A549 treated with AZD2906 at 1 μM for 4 hours (cell line): ENCODE data around the gene DAD1. TPM values are rescaled to one million over a fixed set of nuclear protein-coding genes. Genes with fewer than 3 reads are reported as not detected.

Experiments
- total RNA-seq: library from RNA; stranded (reverse); fragments of 200-300 nt; extraction: Qiagen RNA extraction; gene quantifications from 5 replicates; pipeline ENCODE4 v1.2.3, GENCODE V29; 2022

DAD1 gene
- 341 to 368 TPM (median 352 TPM) in 5 replicates for total RNA-seq

GRCh38 chr14:22589096-22589839 lies at the start of gene DAD1:
DAD1 (minus strand) TSS chr14:22589224; CDS start chr14:22589157, 67 bp downstream.

GRCh38 chr14:22598099-22598895 lies 9.3 kb upstream of the DAD1 start, which contains the start of gene ABHD4:
ABHD4 (plus strand) TSS chr14:22598300; CDS start chr14:22598307, 7 bp downstream.

Other genes starting within 250 kb of the DAD1 start
- 43.1 to 50.2 TPM (median 48.7 TPM) in 5 replicates for gene ABHD4, start 9.1 kb upstream of the DAD1 start, total RNA-seq
- not detected in 5 replicates for gene OR6J1, start 55.1 kb upstream of the DAD1 start, total RNA-seq
- 142 to 163 TPM (median 159 TPM) in 5 replicates for gene OXA1L, start 177.5 kb upstream of the DAD1 start, total RNA-seq
- 18.9 to 31.0 TPM (median 23.9 TPM) in 5 replicates for gene SLC7A7, start 226.2 kb upstream of the DAD1 start, total RNA-seq
- 128 to 227 TPM (median 194 TPM) in 5 replicates for gene MRPL52, start 240.7 kb upstream of the DAD1 start, total RNA-seq
- gene MMP14, start 247.4 kb upstream of the DAD1 start, total RNA-seq, result 0.44 to 0.74 TPM (median 0.55 TPM) in 5 replicates